GM10266 (cell line): ENCODE measurements around the gene PRODH.
"Not testable (repeated sequence)": the region's sequence is repeated elsewhere in the genome, so short reads cannot be mapped to it uniquely, and the experiment has no call there.

Experiments
- DNase-seq: peaks from one replicate; pipeline ENCODE4 v3.0.0; 2012; ENCODE audit errors: extremely low spot score
- TF ChIP-seq, protein P1 (sequence below): IDR thresholded peaks from 2 replicates; pipeline ENCODE4 v1.5.1; 2012; ENCODE audit warnings: mild to moderate bottlenecking, low read depth; ENCODE audit not compliant: control insufficient read depth, insufficient read depth; ENCODE audit errors: missing control alignments

PRODH gene

DNA sequence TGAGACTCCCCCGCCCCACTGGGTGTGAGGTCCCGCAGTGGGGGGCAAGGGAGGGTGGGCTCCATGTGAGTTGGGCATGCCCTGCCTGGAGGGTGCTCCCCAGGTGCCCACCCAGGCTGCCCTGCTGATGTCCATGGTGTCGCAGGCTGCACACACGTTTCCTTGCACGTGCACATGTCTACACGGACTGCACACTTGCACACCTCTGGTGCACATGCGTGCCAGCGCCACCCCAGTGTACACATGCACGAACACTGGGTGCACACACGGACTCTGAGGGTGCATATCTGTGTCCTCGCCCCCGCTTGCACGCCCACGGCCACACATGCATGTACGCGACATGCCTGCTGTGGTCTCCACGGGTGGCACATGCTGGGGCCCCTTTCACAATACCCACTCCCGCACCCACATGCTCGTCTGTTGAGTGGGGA, 35.2 kb upstream of the PRODH start:
- no peak for DNase-seq
- TF ChIP-seq, protein P1, sequence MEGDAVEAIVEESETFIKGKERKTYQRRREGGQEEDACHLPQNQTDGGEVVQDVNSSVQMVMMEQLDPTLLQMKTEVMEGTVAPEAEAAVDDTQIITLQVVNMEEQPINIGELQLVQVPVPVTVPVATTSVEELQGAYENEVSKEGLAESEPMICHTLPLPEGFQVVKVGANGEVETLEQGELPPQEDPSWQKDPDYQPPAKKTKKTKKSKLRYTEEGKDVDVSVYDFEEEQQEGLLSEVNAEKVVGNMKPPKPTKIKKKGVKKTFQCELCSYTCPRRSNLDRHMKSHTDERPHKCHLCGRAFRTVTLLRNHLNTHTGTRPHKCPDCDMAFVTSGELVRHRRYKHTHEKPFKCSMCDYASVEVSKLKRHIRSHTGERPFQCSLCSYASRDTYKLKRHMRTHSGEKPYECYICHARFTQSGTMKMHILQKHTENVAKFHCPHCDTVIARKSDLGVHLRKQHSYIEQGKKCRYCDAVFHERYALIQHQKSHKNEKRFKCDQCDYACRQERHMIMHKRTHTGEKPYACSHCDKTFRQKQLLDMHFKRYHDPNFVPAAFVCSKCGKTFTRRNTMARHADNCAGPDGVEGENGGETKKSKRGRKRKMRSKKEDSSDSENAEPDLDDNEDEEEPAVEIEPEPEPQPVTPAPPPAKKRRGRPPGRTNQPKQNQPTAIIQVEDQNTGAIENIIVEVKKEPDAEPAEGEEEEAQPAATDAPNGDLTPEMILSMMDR, result no peak

DNA sequence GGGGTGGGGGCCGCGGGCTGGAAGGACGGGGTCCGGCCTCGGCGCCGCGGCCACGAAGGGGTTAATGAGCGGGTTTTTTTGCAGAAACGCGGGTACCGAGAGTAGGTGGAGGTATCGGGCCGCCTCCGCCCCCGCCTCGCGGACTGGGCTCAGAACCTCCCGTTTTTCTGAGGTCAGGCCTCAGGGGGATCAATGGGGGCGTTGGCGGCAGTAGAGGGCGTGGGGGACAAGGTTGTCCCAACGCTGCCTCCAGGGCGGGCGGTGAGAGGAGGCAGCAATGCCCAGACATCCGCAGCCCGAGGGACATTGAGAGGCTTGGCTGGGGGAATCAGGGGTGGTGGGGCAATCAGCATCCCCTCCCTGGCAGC, 34.8 kb upstream of the PRODH start:
- DNase-seq, result no peak
- TF ChIP-seq, protein P1, result no peak

DNA sequence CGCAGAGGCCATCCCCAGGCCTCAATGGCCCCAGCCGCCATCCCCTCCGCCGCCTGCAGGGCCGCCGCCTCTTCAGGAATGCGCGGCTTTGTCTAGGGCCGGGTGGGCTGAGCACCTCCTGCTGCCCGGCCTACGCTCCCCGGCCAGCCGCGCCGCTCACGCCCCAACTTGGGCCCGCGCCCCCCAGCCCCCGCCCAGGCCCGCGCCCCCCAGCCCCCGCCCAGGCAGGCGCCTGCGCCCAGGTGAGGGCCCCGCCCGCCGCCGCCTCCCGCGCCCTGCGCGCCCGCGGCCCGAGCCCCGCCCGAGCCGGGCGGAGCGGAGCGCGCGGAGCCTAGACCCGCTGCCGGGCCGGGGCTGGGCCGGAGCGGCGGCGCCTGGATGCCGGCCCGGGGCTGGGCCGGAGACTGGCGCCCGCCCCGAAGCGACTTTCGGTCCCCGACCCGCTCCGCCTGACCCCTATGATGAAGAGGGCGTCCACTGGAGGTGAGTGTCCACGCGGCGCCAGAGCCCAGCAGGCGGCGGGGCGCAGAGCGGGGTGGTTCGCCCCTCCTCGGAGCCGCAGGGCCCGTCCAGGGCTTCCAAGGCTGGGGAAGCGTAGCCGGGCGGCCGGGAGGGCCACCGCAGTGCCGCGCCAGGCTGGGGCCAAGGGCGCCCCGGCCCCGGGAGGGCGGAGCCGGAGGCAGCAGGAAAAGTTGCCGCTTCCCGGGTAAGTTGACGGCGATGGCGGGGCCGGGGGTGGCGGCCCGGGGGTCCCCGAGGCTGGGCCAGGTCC, 34.3 kb upstream of the PRODH start:
- TF ChIP-seq, protein P1, result no peak
- DNase-seq, result peak; percentile 29

DNA sequence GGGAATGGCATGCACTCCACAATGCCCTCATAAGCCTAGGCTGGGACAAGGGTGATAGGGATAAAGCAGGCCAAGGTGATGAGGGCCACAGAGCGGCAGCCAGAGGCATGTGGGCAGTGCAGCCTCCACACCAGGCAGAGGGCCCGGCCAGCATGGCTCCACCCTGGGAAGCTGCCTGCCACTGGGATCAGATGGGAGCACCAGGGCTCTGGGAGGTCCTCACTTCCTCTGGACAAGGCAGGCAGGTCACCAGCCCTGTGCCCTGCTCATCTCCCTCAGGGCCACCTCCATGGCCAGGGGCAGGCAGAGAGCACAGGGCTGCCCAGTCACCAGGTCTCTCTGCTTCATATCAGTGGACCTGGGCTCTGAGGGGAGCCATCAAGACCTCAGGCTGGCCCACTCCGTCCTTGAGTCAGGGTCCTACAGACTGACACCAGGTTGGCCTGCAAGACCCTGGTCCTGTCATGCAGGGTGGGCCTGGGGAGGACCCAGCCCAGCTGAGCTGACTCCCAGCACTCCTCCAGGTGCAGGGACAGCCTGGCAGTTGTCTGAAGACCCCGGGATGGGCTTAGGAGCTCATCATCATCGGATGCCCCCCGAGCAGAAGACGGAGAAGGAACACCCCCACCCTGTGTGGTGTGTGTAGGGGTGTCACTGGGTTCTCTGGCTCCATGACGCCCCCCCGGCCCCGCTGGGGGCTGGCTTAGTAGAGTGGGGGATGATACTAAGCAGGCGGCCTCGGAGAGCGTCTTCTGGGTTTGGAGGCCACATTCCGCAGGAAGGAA, 33.3 kb upstream of the PRODH start:
- DNase-seq, result not testable (repeated sequence)

DNA sequence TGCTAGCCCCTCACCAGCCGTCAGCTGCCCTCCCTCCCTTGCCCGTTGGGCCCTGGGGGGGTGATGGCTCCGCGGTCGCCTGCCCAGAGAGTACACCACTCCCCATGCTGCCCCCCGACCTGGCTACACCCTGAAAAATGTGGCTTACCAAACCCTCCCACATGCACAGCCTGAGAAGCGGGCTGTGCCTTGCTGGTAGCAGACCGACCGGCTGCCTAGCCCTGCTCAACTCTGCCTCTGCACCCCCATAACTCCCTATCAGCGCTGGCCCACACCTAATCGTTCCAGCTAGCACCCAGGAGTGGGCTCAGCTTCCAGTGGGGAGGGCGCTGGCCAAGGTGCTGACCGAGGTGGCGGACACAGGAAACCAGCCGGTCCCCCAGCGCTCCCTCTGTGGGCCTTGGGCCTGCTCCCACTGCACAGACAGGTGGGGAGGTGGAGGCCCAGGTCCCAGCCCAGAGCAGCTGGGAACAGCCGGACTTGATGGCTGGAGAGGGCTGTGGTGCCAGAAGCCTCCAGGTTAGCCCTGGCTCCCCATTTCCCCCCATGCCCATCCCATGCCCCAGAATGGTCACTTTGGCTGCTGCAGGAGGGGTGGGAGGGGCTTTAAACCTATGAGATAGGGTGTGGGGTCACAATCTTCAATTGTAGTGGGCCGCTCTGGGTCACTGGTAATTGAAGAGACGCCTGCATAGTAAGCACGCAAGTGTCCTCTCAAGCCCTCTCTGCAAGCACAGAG, 32.1 kb upstream of the PRODH start:
- TF ChIP-seq, protein P1, result no peak
- no peak for DNase-seq

DNA sequence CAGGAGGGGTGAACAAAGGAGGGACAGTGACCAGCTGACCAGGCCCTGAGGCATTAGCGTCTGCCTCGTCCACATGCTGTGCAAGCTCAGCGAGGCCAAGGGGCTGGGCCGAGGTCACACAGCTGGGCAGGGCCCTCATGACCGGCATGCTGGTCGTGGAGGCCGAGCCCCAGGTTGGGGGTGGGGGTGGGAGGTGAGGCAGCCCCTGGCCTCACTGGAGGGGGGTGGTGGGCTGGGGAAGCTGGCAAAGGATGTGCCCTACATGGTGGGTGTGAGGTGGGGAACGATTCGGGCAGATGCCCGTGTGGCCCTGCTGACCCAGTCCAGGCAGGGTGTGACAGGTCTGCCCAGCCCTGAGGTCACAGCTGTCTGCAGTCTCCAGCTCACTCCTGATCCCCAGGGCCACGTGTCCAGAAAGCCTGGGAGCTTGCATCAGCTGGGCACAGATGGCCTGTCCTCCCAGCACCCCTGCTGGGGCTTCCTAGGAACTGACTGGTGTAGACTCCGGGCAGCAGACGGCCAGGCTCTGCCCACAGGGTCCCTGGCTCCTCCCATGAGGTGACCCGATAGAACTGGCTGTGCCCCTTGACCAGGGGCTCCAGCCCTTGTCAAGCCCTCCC, 31.4 kb upstream of the PRODH start:
- DNase-seq, result not testable (repeated sequence)

DNA sequence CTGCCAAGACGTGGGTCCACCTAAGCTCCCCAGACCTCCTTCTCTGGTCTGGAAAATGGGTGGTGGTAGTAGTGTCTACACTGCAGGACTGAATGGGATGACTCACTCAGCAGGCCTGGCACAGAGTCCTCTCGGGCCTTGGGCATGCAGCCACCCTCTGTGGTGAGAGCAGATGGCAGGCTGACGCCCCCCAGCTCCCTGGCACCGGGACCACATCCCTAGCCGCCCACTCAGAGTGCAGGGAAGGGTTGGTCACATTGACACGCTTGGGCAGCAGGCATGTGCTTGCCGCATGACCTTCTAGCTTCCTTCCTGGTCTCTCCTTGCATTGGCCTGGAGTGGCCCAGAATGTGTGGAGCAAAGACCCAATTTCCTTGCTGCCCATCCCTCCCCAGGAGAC, 30.7 kb upstream of the PRODH start:
- TF ChIP-seq, protein P1, result no peak
- no peak for DNase-seq
